Suprapubic skin (tissue), 4 donors: ENCODE data around the gene PSMD4. TPM values are rescaled to one million over a fixed set of nuclear protein-coding genes. Genes with fewer than 3 reads are reported as not detected.
"Not testable (repeated sequence)": the region's sequence is repeated elsewhere in the genome, so short reads cannot be mapped to it uniquely, and the experiment has no call there.

ENCODE experiments used
- DNase-seq, 2 donors: peaks; one replicate each; pipeline ENCODE4 v3.0.0-alpha.2; 2019; ENCODE audit warnings: low spot score in 2 of 2
- H3K27ac ChIP-seq: fragments of 200-600 bp; sonication (generic); one replicate; pipeline ENCODE4 v1.5.1; 2019
- H3K27me3 ChIP-seq: fragments of 200-600 bp; sonication (generic); one replicate; pipeline ENCODE4 v1.5.1; 2019
- H3K36me3 ChIP-seq: fragments of 200-600 bp; sonication (generic); one replicate; pipeline ENCODE4 v1.5.1; 2019
- H3K4me1 ChIP-seq: fragments of 200-600 bp; sonication (generic); one replicate; pipeline ENCODE4 v1.5.1; 2019
- H3K4me3 ChIP-seq: fragments of 200-600 bp; sonication (generic); one replicate; pipeline ENCODE4 v1.5.1; 2019; ENCODE audit warnings: mild to moderate bottlenecking
- H3K9me3 ChIP-seq: fragments of 200-600 bp; sonication (generic); one replicate; pipeline ENCODE4 v1.5.1; 2019
- CTCF ChIP-seq, 2 donors: fragments of 200-600 bp in 1 of 2; fragments of 450-650 bp in 1 of 2; sonication (generic) in 1 of 2; IDR thresholded peaks; one replicate each; pipeline ENCODE4 v1.5.1; 2016 to 2019; ENCODE audit warnings: antibody characterized with exemption in 2 of 2, mild to moderate bottlenecking in 1 of 2, moderate library complexity in 1 of 2
- EP300 ChIP-seq: sonication (generic); formaldehyde crosslinking; IDR thresholded peaks from one replicate; pipeline ENCODE4 v1.6.1; 2017; ENCODE audit warnings: antibody characterized with exemption
- POLR2A ChIP-seq, 2 donors: fragments of 450-650 bp; IDR thresholded peaks; one replicate each; pipeline ENCODE4 v1.6.1; 2017; ENCODE audit warnings: antibody characterized with exemption in 2 of 2, mild to moderate bottlenecking in 2 of 2, moderate library complexity in 2 of 2
- POLR2AphosphoS5 ChIP-seq, 3 donors: sonication (generic); formaldehyde crosslinking; IDR thresholded peaks; one replicate each; pipeline ENCODE4 v1.6.1; 2017; ENCODE audit warnings: antibody characterized with exemption in 3 of 3
- WGBS: methylation state at CpG from one replicate; pipeline ENCODE4 v1.1.5; 2018; 5-methylcytosine and 5-hydroxymethylcytosine counted together
- total RNA-seq, 4 donors: library from RNA; depleted of rRNA; stranded (reverse); fragments of >200 nt; gene quantifications; one replicate each; pipeline ENCODE4 v1.1.0, GENCODE V29; 2016

Gene PSMD4
- total RNA-seq, 4 donors from 2014 or later: 101 to 133 (median 119) TPM

- no peaks in the 10 kb centered on the region for H3K27me3 ChIP-seq
- WGBS: 66% methylated on average over 3 of the region's 3 CpGs
- no peak for TF ChIP-seq POLR2AphosphoS5 (IDR thresholded peaks at IDR 0.05)
- no peak for TF ChIP-seq POLR2A (IDR thresholded peaks at IDR 0.05)
- no peak for TF ChIP-seq CTCF (IDR thresholded peaks at IDR 0.05)
- TF ChIP-seq EP300: no peak
- no peak overlapping the region for H3K27ac ChIP-seq
- H3K36me3 ChIP-seq: no peaks in the 10 kb centered on the region
- no peak for DNase-seq
- H3K9me3 ChIP-seq: no peaks in the 10 kb centered on the region
- H3K4me3 ChIP-seq: no peak overlapping the region
- H3K4me1 ChIP-seq: no peaks in the 10 kb centered on the region
Measured at GRCh38 chr1:151273924-151274466, 19.5 kb downstream of the PSMD4 start.

- H3K36me3 ChIP-seq: not testable (repeated sequence)
Measured at GRCh38 chr1:151275341-151275740, 20.8 kb downstream of the PSMD4 start.

GRCh38 chr1:151277249-151277648, 22.7 kb downstream of the PSMD4 start:
- 79% methylated on average over 2 of the region's 2 CpGs for WGBS
- no peak for DNase-seq
- Histone ChIP-seq H3K4me3 (no peak overlapping the region), H3K9me3 (no peaks in the 10 kb centered on the region), H3K4me1 (peaks cover 5% of the 10 kb centered on the region), H3K27ac (no peak overlapping the region), H3K36me3 (no peaks in the 10 kb centered on the region), H3K27me3 (no peaks in the 10 kb centered on the region)
- TF ChIP-seq POLR2AphosphoS5 (IDR thresholded peaks at IDR 0.05) (no peak), EP300 (no peak), POLR2A (IDR thresholded peaks at IDR 0.05) (no peak), CTCF (IDR thresholded peaks at IDR 0.05) (no peak)

More at GRCh38 chr1:151275341-151275740, 20.8 kb downstream of the PSMD4 start:
- H3K4me1 ChIP-seq, H3K4me3 ChIP-seq, DNase-seq, H3K27me3 ChIP-seq, H3K9me3 ChIP-seq, H3K27ac ChIP-seq: not testable (repeated sequence)
- 86% methylated on average over 5 of the region's 5 CpGs for WGBS

GRCh38 chr1:151281225-151281968, 26.9 kb downstream of the PSMD4 start:
- TF ChIP-seq POLR2AphosphoS5 (IDR thresholded peaks at IDR 0.05): peak; percentile 18 to 61 (median 44)
- no peak for TF ChIP-seq EP300
- TF ChIP-seq POLR2A (IDR thresholded peaks at IDR 0.05): peak in 1 of 2 donors; percentile 57
- Histone ChIP-seq H3K36me3 (peaks cover 16% of the 10 kb centered on the region), H3K27me3 (no peaks in the 10 kb centered on the region), H3K27ac (peak overlapping the region; percentile 99), H3K4me1 (peaks cover 23% of the 10 kb centered on the region), H3K9me3 (no peaks in the 10 kb centered on the region), H3K4me3 (peak overlapping the region; percentile 94)
- WGBS: under 1% methylated on average over 44 of the region's 48 CpGs
- DNase-seq: peak; percentile 98 to 99

- no peaks in the 10 kb centered on the region for H3K27me3 ChIP-seq
- peaks cover 24% of the 10 kb centered on the region for H3K36me3 ChIP-seq
- no peaks in the 10 kb centered on the region for H3K9me3 ChIP-seq
- 1% methylated on average over 50 of the region's 74 CpGs for WGBS
- peak within 1 kb of the TSS; percentile 94 for H3K4me3 ChIP-seq
- TF ChIP-seq EP300 (no peak), POLR2A (IDR thresholded peaks at IDR 0.05) (peak; percentile 45 to 46), CTCF (IDR thresholded peaks at IDR 0.05) (no peak), POLR2AphosphoS5 (IDR thresholded peaks at IDR 0.05) (peak in 1 of 3 donors; percentile 61)
- peak within 1 kb of the TSS; percentile 99 for H3K27ac ChIP-seq
- peak; percentile 100 for DNase-seq
- peaks cover 23% of the 10 kb centered on the region for H3K4me1 ChIP-seq
Measured at GRCh38 chr1:151281969-151282882, 27.7 kb downstream of the PSMD4 start, which contains the start of gene ZNF687. Gene ZNF687, plus strand, starts transcription at chr1:151282299. Its CDS starts 3,993 bp downstream, at chr1:151286292.
